Inflammatory macrophage treated with lipopolysaccharide for 1 hour (primary cell): ENCODE measurements around the gene RFX2.
"Not testable (repeated sequence)": the region's sequence is repeated elsewhere in the genome, so short reads cannot be mapped to it uniquely, and the experiment has no call there.

Source experiments
- DNase-seq, 2 donors: peaks; one replicate each; pipeline ENCODE4 v3.0.0-alpha.2; 2020 to 2022

Gene RFX2

GRCh38 chr19:6034512-6034911 lies 75.8 kb downstream of the RFX2 start:
- no peak for DNase-seq

GRCh38 chr19:6033744-6034264 lies 76.5 kb downstream of the RFX2 start:
- DNase-seq, result no peak

- DNase-seq, result peak in 1 of 2 donors; percentile 8
Measured at GRCh38 chr19:6032827-6033226, 77.5 kb downstream of the RFX2 start.

- DNase-seq, result no peak
Measured at GRCh38 chr19:6032381-6032780, 77.9 kb downstream of the RFX2 start.

GRCh38 chr19:6030214-6030507 lies 80.1 kb downstream of the RFX2 start:
- DNase-seq, result peak; percentile 77 to 84

GRCh38 chr19:6026390-6027227 lies 83.7 kb downstream of the RFX2 start:
- no peak for DNase-seq

- DNase-seq, result not testable (repeated sequence)
Measured at GRCh38 chr19:6024756-6025155, 85.5 kb downstream of the RFX2 start.

GRCh38 chr19:6023936-6024335 lies 86.4 kb downstream of the RFX2 start:
- no peak for DNase-seq

GRCh38 chr19:6023085-6023682 lies 87.1 kb downstream of the RFX2 start:
- DNase-seq, result no peak

GRCh38 chr19:6022570-6023064 lies 87.7 kb downstream of the RFX2 start:
- no peak for DNase-seq

- peak; percentile 51 to 81 for DNase-seq
Measured at GRCh38 chr19:6021878-6022569, 88.3 kb downstream of the RFX2 start.

GRCh38 chr19:6020972-6021805 lies 89.1 kb downstream of the RFX2 start:
- DNase-seq, result no peak

GRCh38 chr19:6020166-6020882 lies 90.0 kb downstream of the RFX2 start:
- no peak for DNase-seq

GRCh38 chr19:6018786-6019185 lies 91.5 kb downstream of the RFX2 start:
- DNase-seq, result no peak

- DNase-seq, result no peak
Measured at GRCh38 chr19:6017576-6017975, 92.7 kb downstream of the RFX2 start.

GRCh38 chr19:6015841-6016545 lies 94.3 kb downstream of the RFX2 start:
- no peak for DNase-seq

- no peak for DNase-seq
Measured at GRCh38 chr19:6014551-6015135, 95.7 kb downstream of the RFX2 start.

- no peak for DNase-seq
Measured at GRCh38 chr19:6012426-6013170, 97.7 kb downstream of the RFX2 start.

GRCh38 chr19:6011794-6012193 lies 98.5 kb downstream of the RFX2 start:
- no peak for DNase-seq

- DNase-seq, result no peak
Measured at GRCh38 chr19:6011206-6011605, 99.1 kb downstream of the RFX2 start.
